GM19238 (cell line): Measurements from ENCODE around the gene SRRD.

Source experiments
- DNase-seq: peaks from one replicate; pipeline ENCODE4 v3.0.0; 2011; ENCODE audit warnings: low spot score; ENCODE audit not compliant: insufficient read length

The SRRD gene

GRCh38 chr22:26481694-26482093 lies 2.0 kb upstream of the SRRD start:
- no peak for DNase-seq

- no peak for DNase-seq
Observed at GRCh38 chr22:26482161-26482560, 1.5 kb upstream of the SRRD start.

GRCh38 chr22:26483043-26483438 lies 636 bp upstream of the SRRD start:
- no peak for DNase-seq

GRCh38 chr22:26484360-26484706 lies 656 bp downstream of the SRRD start:
- DNase-seq: no peak

GRCh38 chr22:26485013-26485412 lies 1.3 kb downstream of the SRRD start:
- no peak for DNase-seq

- no peak for DNase-seq
Observed at GRCh38 chr22:26485806-26486390, 2.2 kb downstream of the SRRD start.

- no peak for DNase-seq
Observed at GRCh38 chr22:26486394-26486793, 2.7 kb downstream of the SRRD start.

GRCh38 chr22:26487996-26488395 lies 4.3 kb downstream of the SRRD start:
- DNase-seq: no peak

- no peak for DNase-seq
Observed at GRCh38 chr22:26489447-26490036, 5.9 kb downstream of the SRRD start.

GRCh38 chr22:26492220-26492619 lies 8.5 kb downstream of the SRRD start:
- no peak for DNase-seq

GRCh38 chr22:26494506-26494905 lies 10.8 kb downstream of the SRRD start:
- no peak for DNase-seq

- no peak for DNase-seq
Observed at GRCh38 chr22:26496456-26496855, 12.8 kb downstream of the SRRD start.

- DNase-seq: no peak
Observed at GRCh38 chr22:26499188-26499703, 15.6 kb downstream of the SRRD start.

- no peak for DNase-seq
Observed at GRCh38 chr22:26501996-26502395, 18.3 kb downstream of the SRRD start.

- DNase-seq: peak; percentile 48
Observed at GRCh38 chr22:26502688-26503561, 19.2 kb downstream of the SRRD start.

GRCh38 chr22:26503758-26504157 lies 20.1 kb downstream of the SRRD start:
- no peak for DNase-seq

GRCh38 chr22:26508148-26508547 lies 24.5 kb downstream of the SRRD start:
- no peak for DNase-seq

GRCh38 chr22:26512149-26512793 lies 28.6 kb downstream of the SRRD start, which contains the start of gene TFIP11:
TSS of gene TFIP11 (minus strand) at chr22:26512473. CDS start at chr22:26510272, 2,201 bp downstream.
- DNase-seq: peak; percentile 95

- no peak for DNase-seq
Observed at GRCh38 chr22:26513838-26514237, 30.2 kb downstream of the SRRD start.

- DNase-seq: no peak
Observed at GRCh38 chr22:26514419-26515161, 30.9 kb downstream of the SRRD start.

- DNase-seq: no peak
Observed at GRCh38 chr22:26515931-26516330, 32.3 kb downstream of the SRRD start.
